ENCODE data around the gene EMP3. TPM values are rescaled to one million over a fixed set of nuclear protein-coding genes. Genes with fewer than 3 reads are reported as not detected.

Gene EMP3
- total RNA-seq, 3 donors from 2014 or later (not counting 1 experiment from before 2014, with no cell fraction given), result 284 to 342 (median 334) TPM

DNA sequence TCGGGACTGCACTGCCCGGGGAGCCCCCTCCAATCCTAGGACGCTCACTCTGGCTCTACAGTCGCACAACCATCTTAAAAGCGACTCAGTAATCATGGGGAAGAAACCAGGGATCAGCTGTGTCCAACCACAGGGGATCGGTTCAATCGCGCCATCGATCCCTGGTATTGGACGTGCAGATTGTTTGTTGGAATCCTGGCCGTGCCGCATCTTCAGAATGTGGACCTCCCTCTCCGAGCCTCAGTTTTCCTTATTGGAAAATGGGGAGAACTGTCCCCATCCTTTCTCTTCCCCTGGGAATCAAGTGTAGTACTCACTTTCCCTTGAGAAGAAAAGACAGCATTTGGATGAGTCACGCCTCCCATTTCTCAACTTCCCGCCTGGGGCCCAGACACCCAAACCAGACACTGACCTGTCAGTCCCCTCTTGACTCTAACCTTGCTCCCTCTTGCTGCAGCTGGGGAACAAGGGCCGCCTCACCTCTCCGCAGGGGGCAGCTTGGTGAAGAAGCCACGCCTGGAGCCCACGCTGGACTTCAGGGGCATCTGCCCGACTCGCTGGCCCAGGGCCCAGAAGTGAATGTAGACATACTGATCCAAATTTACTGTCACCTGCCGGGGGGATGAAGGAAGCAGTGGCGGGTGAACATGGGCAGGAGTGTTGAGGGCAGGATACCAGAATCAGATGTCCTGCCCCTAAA is 17.6 kb downstream of the EMP3 start:
- no peak overlapping the region for H3K4me3 ChIP-seq (ENCODE audit: low read length)
- H3K27me3 Mint-ChIP-seq (ENCODE audit: low read depth in 2 of 2), result no peaks in the 10 kb centered on the region
- H3K27ac Mint-ChIP-seq, result no peak overlapping the region
- no peaks in the 10 kb centered on the region for H3K27me3 ChIP-seq (ENCODE audit: control insufficient read depth, insufficient read depth, low read length)
- TF ChIP-seq, protein P1, sequence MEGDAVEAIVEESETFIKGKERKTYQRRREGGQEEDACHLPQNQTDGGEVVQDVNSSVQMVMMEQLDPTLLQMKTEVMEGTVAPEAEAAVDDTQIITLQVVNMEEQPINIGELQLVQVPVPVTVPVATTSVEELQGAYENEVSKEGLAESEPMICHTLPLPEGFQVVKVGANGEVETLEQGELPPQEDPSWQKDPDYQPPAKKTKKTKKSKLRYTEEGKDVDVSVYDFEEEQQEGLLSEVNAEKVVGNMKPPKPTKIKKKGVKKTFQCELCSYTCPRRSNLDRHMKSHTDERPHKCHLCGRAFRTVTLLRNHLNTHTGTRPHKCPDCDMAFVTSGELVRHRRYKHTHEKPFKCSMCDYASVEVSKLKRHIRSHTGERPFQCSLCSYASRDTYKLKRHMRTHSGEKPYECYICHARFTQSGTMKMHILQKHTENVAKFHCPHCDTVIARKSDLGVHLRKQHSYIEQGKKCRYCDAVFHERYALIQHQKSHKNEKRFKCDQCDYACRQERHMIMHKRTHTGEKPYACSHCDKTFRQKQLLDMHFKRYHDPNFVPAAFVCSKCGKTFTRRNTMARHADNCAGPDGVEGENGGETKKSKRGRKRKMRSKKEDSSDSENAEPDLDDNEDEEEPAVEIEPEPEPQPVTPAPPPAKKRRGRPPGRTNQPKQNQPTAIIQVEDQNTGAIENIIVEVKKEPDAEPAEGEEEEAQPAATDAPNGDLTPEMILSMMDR (IDR thresholded peaks at IDR 0.05), result no peak
- intact Hi-C loops (cut with micrococcal nuclease), result no loop called here
- no peaks in the 10 kb centered on the region for H3K9me3 ChIP-seq (ENCODE audit: control insufficient read depth, insufficient read depth, low read length)
- no peaks in the 10 kb centered on the region for H3K36me3 Mint-ChIP-seq
- H3K27ac ChIP-seq (ENCODE audit: low read length), result no peak overlapping the region
- no peak for ATAC-seq
- H3K36me3 ChIP-seq (ENCODE audit: control insufficient read depth, insufficient read depth, low read length), result peaks cover 3% of the 10 kb centered on the region
- H3K9me3 Mint-ChIP-seq, result no peaks in the 10 kb centered on the region
- DNase-seq, result no peak
- no peaks in the 10 kb centered on the region for H3K4me1 ChIP-seq (ENCODE audit: control insufficient read depth, insufficient read depth, low read length)
- 94% methylated on average over 23 of the region's 23 CpGs for WGBS (ENCODE audit: insufficient coverage)
- H3K4me3 Mint-ChIP-seq, result no peak overlapping the region
- no peaks in the 10 kb centered on the region for H3K4me1 Mint-ChIP-seq

DNA sequence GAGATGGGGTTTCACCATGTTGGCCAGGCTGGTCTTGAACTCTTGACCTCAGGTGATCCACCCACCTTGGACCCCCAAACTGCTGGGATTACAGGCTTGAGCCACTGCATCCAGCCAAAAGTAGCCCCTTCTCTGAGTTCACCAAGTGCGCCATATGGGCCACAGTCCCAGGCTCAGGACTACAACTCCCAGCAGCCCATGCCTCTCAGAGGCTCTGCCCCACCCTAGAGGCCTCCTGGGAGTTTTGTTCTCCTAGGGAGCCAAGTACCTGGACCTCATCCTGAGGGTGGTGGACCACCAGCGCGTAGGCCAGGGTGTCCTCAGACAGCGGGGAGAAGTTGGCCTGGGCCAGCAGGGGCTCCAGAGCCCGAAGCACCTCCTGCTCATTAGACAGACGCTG is 19.5 kb downstream of the EMP3 start:
- Mint-ChIP-seq H3K9me3 (no peaks in the 10 kb centered on the region), H3K27me3 (ENCODE audit: low read depth in 2 of 2) (no peaks in the 10 kb centered on the region), H3K27ac (no peak overlapping the region), H3K4me3 (no peak overlapping the region), H3K36me3 (no peaks in the 10 kb centered on the region), H3K4me1 (no peaks in the 10 kb centered on the region)
- no peak overlapping the region for H3K27ac ChIP-seq (ENCODE audit: low read length)
- H3K4me1 ChIP-seq (ENCODE audit: control insufficient read depth, insufficient read depth, low read length), result no peaks in the 10 kb centered on the region
- TF ChIP-seq, protein P1 (IDR thresholded peaks at IDR 0.05), result no peak
- H3K27me3 ChIP-seq (ENCODE audit: control insufficient read depth, insufficient read depth, low read length), result no peaks in the 10 kb centered on the region
- DNase-seq (no peak), ATAC-seq (no peak)
- intact Hi-C loops (cut with micrococcal nuclease), result no loop called here
- H3K9me3 ChIP-seq (ENCODE audit: control insufficient read depth, insufficient read depth, low read length), result no peaks in the 10 kb centered on the region
- H3K36me3 ChIP-seq (ENCODE audit: control insufficient read depth, insufficient read depth, low read length), result peaks cover 3% of the 10 kb centered on the region
- 91% methylated on average over 6 of the region's 6 CpGs for WGBS (ENCODE audit: insufficient coverage)
- H3K4me3 ChIP-seq (ENCODE audit: low read length), result no peak overlapping the region

DNA sequence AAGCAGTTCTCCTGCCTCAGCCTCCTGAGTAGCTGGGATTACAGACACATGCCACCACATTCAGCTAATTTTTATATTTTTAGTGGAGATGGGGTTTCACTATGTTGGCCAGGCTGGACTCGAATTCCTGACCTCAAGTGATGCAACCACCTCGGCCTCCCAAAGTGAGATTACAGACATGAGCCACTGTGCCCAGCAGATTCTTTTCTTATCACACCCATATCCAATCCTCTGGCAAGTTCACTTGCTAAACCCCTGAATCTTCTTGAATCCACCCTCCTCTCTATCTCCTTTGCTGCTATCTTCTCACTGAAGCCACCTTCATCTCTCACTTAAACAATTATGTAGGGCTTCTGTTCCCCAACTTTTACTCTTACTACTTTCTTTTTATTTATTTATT is 20.8 kb downstream of the EMP3 start:
- H3K9me3 ChIP-seq (ENCODE audit: control insufficient read depth, insufficient read depth, low read length), result no peaks in the 10 kb centered on the region
- H3K27me3 ChIP-seq (ENCODE audit: control insufficient read depth, insufficient read depth, low read length), result no peaks in the 10 kb centered on the region
- no peaks in the 10 kb centered on the region for H3K4me1 ChIP-seq (ENCODE audit: control insufficient read depth, insufficient read depth, low read length)
- ATAC-seq (no peak), DNase-seq (no peak)
- Mint-ChIP-seq H3K36me3 (no peaks in the 10 kb centered on the region), H3K27me3 (ENCODE audit: low read depth in 2 of 2) (no peaks in the 10 kb centered on the region), H3K4me3 (no peak overlapping the region), H3K4me1 (peaks cover 0 to 3% of the 10 kb centered on the region in 2 donors), H3K27ac (no peak overlapping the region), H3K9me3 (no peaks in the 10 kb centered on the region)
- WGBS (ENCODE audit: insufficient coverage), result 96% methylated on average over 2 of the region's 2 CpGs
- no peak overlapping the region for H3K4me3 ChIP-seq (ENCODE audit: low read length)
- TF ChIP-seq, protein P1 (IDR thresholded peaks at IDR 0.05), result no peak
- peaks cover 3% of the 10 kb centered on the region for H3K36me3 ChIP-seq (ENCODE audit: control insufficient read depth, insufficient read depth, low read length)
- intact Hi-C loops (cut with micrococcal nuclease), result no loop called here
- no peak overlapping the region for H3K27ac ChIP-seq (ENCODE audit: low read length)

DNA sequence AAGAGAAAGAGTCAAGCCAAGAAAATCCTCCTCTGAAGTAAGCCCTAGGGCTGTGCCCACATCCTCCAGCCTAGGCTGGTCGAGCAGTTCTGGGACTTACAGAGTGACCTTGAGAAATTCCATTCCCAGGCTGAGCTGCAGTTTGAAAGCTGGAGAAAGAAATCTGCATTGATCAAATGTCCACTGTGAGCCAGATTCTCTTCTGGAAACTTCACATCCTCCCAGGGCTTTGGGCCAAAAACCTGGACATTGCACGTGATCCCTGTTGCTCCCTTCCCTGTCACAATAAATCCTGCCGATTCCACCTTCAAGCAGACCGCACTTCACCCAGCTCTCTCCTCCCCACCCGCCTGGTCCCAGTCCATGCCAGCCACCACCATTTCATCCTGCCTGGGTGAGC is 22.7 kb downstream of the EMP3 start:
- H3K4me3 Mint-ChIP-seq, result no peak overlapping the region
- intact Hi-C loops (cut with micrococcal nuclease), result no loop called here
- H3K9me3 Mint-ChIP-seq, result no peaks in the 10 kb centered on the region
- no peaks in the 10 kb centered on the region for H3K27me3 Mint-ChIP-seq (ENCODE audit: low read depth in 2 of 2)
- no peak overlapping the region for H3K27ac Mint-ChIP-seq
- H3K9me3 ChIP-seq (ENCODE audit: control insufficient read depth, insufficient read depth, low read length), result no peaks in the 10 kb centered on the region
- DNase-seq (no peak), ATAC-seq (no peak)
- H3K36me3 Mint-ChIP-seq, result no peaks in the 10 kb centered on the region
- H3K4me1 ChIP-seq (ENCODE audit: control insufficient read depth, insufficient read depth, low read length), result peaks cover 3% of the 10 kb centered on the region
- H3K4me1 Mint-ChIP-seq, result peaks cover 0 to 9% of the 10 kb centered on the region in 2 donors
- H3K4me3 ChIP-seq (ENCODE audit: low read length), result no peak overlapping the region
- no peaks in the 10 kb centered on the region for H3K36me3 ChIP-seq (ENCODE audit: control insufficient read depth, insufficient read depth, low read length)
- H3K27ac ChIP-seq (ENCODE audit: low read length), result no peak overlapping the region
- 93% methylated on average over 5 of the region's 5 CpGs for WGBS (ENCODE audit: insufficient coverage)
- TF ChIP-seq, protein P1 (IDR thresholded peaks at IDR 0.05), result no peak
- no peaks in the 10 kb centered on the region for H3K27me3 ChIP-seq (ENCODE audit: control insufficient read depth, insufficient read depth, low read length)
